GM23338 (cell line): ENCODE measurements around the gene PRSS57.

ENCODE experiments used
- CTCF ChIP-seq, 2 experiments: fragments of 200-600 bp in 1 of 2; sonication (generic) in 1 of 2; conservative IDR thresholded peaks; 2 replicates each; pipeline versions ENCODE4 v1.5.1 to v1.6.1; 2016 to 2017; ENCODE audit warnings: antibody characterized with exemption in 2 of 2, low read depth in 2 of 2, mild to moderate bottlenecking in 2 of 2, moderate library complexity in 1 of 2
- EZH2phosphoT487 ChIP-seq: fragments of 200-600 bp; sonication (generic); IDR thresholded peaks from one replicate; pipeline ENCODE4 v1.8.1; 2018; ENCODE audit warnings: antibody characterized with exemption; ENCODE audit not compliant: unreplicated experiment
- POLR2AphosphoS5 ChIP-seq: IDR thresholded peaks from 2 replicates; pipeline ENCODE4 v1.6.1; 2016; ENCODE audit warnings: antibody characterized with exemption, low read depth

DNA sequence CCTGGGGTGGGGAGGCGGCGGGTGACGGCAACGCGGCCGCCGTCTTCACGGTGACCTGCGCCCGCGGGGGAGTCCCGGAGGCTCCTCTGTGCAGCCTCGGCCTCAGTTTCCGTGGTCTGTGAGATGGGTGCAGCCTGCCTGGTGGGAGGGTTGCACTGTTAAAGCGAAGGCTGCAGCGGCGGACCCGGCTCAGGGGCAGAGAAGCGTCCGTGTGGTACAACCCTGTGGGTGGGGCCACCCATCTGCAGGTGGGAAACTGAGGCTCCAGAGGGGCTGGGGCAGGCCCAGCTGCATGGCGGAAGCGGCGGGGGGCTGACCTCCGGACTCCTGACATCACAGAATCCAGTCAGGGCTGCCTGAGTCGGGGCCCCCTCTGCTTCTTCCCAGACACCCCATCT lies 55.1 kb downstream of the PRSS57 start:
- TF ChIP-seq POLR2AphosphoS5, result no peak
- TF ChIP-seq CTCF (conservative IDR thresholded peaks at IDR 0.05; ENCODE audit: low read depth in 2 of 2), result no peak
- no peak for TF ChIP-seq EZH2phosphoT487
